Frontal cortex (tissue), 4 donors: ENCODE data around the gene KIF26B. TPM values are rescaled to one million over a fixed set of nuclear protein-coding genes. Genes with fewer than 3 reads are reported as not detected.
"Not testable (repeated sequence)": the region's sequence is repeated elsewhere in the genome, so short reads cannot be mapped to it uniquely, and the experiment has no call there.

Experiments used
- DNase-seq, 2 donors: peaks; one replicate each; pipeline ENCODE4 v3.0.0; 2012; ENCODE audit warnings: low spot score in 2 of 2
- FAIRE-seq: peaks from 2 replicates; lab custom pipeline; 2012; peaks lifted over from hg19 to GRCh38; lab: Jason Lieb, UNC
- total RNA-seq: library from RNA; depleted of rRNA; stranded (reverse); fragments of >200 nt; gene quantifications from one replicate; pipeline ENCODE4 v1.2.3, GENCODE V29; 2014
- donor health status: control.
- donor health status: control.
- donor health status: control.

Gene KIF26B
- total RNA-seq, 1 donor from 2014 or later, result 11.4 TPM

- not testable (repeated sequence) for DNase-seq, FAIRE-seq
Observed at GRCh38 chr1:245130281-245131025, 24.3 kb upstream of the KIF26B start.

GRCh38 chr1:245131026-245131393 lies 23.8 kb upstream of the KIF26B start:
- no peak for DNase-seq
- no peak for FAIRE-seq

GRCh38 chr1:245132771-245133170 lies 22.0 kb upstream of the KIF26B start:
- FAIRE-seq (no peak), DNase-seq (no peak)

DNA sequence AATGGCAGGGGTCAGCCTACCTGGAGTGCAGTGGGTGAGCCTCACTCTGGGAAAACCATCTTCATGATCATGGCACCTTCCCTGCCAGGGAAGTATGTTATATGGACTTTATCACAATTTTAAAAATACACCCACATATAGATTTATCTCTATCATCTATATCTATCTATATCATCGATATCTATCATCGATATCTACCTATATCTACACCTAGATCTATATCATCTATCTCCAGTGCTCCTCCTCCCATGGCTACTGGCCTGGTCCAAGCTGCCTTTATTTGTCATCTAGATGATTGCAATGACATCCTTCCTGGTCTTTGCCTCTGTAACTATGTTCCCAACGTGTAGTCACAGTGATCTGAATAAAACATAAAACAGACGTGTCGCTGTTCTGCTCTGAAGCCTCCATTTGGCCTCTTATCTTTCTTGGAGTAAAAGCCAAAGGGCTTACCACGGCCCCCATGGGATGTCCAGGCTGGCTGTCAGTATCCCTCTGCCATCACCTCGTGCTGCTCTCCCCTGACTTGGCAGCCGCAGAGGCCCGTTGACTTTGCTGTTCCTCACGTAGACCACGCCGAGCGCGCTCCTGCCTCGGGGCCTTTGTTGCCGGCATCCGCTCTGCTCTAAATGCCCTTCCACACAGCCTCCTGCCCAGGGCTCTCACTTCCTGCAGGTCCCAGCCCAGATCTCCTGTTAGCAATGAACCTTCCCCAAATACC lies 20.6 kb upstream of the KIF26B start:
- DNase-seq, result no peak
- FAIRE-seq, result no peak

GRCh38 chr1:245142171-245142798 lies 12.5 kb upstream of the KIF26B start:
- no peak for DNase-seq
- no peak for FAIRE-seq

DNA sequence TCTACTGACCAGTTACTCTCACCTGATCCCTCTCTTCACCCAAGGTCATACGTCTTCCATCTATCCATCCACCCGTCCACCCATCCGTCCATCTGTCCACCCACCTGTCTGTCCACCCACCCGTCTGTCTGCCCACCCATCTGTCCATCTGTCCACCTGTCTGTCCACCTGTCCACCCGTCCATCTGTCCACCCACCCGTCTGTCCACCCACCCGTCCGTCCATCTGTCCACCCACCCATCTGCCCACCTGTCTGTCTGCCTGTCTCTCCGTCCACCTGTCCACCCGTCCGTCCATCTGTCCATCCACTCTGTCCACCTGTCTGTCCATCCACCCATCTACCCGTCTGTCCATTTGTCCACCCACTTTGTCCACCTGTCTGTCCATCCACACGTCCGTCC lies 11.8 kb upstream of the KIF26B start:
- FAIRE-seq (no peak), DNase-seq (no peak)

DNA sequence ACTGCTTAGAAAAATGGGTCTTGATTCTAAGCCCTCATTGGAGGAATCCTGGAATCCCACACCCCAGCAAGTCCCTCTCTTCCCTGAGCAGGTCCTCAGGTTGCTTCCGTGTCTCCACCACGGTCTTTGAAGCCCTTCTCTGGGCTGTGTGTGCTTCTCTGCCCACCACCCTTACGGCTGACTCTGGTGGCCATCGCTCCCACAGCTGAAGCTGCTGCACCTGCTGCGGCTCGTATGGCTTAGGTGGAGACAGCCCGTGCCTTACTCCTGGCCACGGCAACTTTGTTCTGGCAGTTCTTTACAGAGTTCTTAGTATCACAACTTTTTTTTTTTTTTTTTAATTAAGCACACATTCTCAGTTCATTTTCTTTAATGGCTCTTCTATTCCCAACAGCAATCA lies 10.9 kb upstream of the KIF26B start:
- FAIRE-seq (no peak), DNase-seq (no peak)

GRCh38 chr1:245148069-245148468 lies 6.7 kb upstream of the KIF26B start:
- DNase-seq, result no peak
- no peak for FAIRE-seq

DNA sequence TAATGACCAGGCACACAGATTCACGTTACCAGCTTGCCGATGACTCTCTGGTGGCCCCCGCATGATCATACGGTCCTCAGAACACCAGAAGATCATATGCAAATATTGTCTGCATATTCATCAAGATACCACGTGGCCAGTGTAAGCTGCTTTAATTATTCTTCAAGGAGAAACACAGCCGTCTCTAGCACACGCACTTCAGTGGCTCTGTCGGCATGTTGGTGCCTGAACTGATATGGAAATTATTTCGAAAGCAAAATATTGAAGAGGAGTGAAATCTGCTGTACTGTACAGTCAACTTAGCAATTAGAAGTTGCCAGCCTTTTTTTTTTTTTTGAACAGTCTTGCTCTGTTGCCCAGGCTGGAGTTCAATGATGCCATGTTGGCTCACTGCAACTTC lies 5.9 kb upstream of the KIF26B start:
- FAIRE-seq (no peak), DNase-seq (no peak)

DNA sequence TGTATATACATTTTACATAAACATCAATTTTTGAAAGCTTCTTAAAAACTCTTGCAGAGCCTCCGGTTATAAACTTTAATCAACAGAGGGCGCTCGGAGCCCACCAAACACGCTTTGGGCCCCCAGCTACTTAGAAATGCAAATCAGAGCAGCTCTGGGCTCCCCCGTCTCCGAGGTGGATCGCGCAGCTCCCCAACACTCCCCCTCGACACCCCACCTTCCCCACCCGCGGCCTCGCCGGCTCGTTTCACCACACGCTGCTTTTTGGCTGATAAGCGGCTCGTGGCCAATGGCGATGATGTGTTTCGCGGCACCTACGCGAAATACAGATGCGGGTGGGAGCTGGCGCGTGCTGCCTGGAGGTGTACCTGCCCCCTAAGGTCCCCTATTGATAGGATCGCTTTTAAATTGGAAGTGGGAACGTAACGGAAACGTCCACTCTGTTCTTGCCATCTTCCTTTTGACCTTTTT lies 1.7 kb upstream of the KIF26B start:
- peak; percentile 59 to 67 for DNase-seq
- no peak for FAIRE-seq

GRCh38 chr1:245153552-245154428 lies 995 bp upstream of the KIF26B start:
- DNase-seq, result peak; percentile 29 to 37
- FAIRE-seq, result no peak

GRCh38 chr1:245155272-245156040 lies 671 bp downstream of the KIF26B start:
- DNase-seq, result peak in 1 of 2 donors; percentile 40
- no peak for FAIRE-seq

- DNase-seq, result peak; percentile 81
- no peak for FAIRE-seq
Observed at GRCh38 chr1:245156041-245156735, 1.4 kb downstream of the KIF26B start.

DNA sequence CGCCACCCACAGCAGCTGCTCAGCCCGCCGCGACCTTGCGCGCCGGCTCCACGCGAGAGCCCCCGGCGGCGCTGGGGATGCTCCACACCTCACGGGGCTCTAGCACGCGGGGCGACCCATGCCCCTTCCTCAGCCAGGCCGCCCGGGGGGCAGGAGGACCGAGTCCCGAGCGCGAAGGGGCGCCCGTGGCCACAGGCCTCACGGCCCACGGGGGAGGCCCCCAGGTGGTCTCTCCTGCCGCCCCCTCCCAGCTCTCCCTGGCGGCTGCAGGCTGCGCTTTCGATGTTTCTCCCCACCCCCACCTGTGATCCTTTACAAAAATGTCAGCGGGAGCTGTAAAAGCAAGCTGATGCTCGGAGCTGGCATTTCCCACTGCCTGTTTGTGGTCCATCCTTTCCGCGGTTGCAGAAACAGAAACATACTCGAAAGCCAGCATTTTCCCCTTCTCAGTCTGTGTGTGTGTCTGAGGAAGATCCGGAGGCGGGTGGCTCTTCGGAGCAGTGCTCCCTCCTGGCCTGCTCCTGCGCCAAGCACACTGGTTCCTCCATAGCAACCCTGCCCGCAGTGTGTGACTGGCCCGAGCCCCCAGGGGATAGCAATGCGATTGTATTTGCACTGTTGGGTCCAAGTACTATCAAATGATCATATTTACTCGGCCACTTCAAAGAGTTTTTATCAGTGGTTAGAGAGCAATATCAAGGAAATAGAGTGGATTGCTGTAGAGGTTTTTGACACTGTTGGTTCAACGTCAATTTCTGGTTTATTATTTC lies 2.1 kb downstream of the KIF26B start:
- FAIRE-seq, result no peak
- DNase-seq, result peak; percentile 27 to 33

DNA sequence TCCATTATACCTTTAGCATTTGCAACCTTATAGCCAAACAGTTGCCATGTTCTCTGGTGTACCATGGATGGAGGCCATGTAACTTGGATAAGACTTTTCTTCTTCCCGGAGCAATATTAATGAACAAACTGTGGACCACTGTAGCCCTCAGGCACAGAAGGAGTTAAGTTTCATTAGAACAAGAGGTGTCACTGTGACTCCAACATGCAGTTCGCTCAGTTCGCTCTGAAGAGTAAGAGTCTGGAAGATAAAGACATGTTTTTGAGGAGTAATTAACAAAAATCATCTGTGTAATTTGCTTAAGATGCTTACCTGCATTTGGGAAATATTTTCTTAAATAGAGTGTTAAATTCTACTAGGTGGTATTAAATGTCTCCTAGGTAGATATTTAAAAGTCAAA lies 4.1 kb downstream of the KIF26B start:
- FAIRE-seq, result no peak
- no peak for DNase-seq

- DNase-seq, result no peak
- FAIRE-seq, result no peak
Observed at GRCh38 chr1:245160288-245160687, 5.5 kb downstream of the KIF26B start.

- no peak for DNase-seq
- no peak for FAIRE-seq
Observed at GRCh38 chr1:245160741-245161400, 6.1 kb downstream of the KIF26B start.
